ENCODE results near the gene TCFL5.

Gene TCFL5

DNA sequence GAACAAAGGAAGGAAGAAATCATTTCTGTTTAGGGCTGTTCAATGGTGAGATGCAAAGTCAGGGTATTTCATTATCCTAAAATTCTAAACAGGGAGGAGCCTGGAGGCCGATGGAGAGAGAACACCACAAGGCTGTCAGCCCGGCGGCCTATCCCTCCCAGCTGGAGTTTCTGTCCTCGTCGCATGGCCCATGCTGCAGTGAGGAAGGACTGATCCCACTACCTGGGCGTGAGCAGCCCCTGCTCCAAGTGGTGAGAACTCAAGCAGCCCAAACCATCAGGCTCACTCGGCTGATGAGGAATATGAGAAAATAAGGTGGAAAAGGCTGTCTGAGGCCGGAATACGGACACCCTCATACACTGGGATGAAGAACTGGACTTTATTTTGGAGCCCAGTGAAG, 33.9 kb upstream of the TCFL5 start:
- no CpG with 5 or more reads among the region's 9 CpGs for WGBS (ENCODE audit: insufficient coverage, insufficient read length)
- H3K36me3 ChIP-seq (ENCODE audit: control insufficient read depth, insufficient read depth, low read length), result peaks cover 30% of the 10 kb centered on the region

DNA sequence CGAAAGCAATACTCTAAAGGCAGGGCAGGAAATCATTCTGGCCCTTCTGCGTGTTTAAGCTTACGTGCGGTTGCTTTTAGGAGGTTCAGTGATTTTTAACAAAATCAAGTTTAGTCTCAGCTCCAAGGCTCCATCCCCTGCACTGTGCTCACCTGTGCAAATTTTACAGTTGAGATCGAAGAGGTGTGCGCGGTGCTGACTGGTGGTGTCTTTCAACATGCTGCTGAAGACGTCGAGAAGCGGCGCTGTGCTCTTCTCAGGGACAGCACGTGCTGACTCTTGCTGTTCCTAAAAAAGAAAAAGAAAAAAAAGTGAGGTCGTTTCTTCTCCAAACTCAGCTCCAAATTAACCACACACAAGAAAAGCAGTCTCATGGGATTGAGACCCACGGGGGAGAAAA, 32.6 kb upstream of the TCFL5 start:
- Histone ChIP-seq H3K27me3 (ENCODE audit: control insufficient read depth, insufficient read depth, low read length) (no peaks in the 10 kb centered on the region), H3K4me1 (ENCODE audit: control insufficient read depth, insufficient read depth, low read length) (no peaks in the 10 kb centered on the region; the same call in 1 of the 2 replicates), H3K27ac (ENCODE audit: low read length) (no peak overlapping the region), H3K4me3 (ENCODE audit: low read length) (no peak overlapping the region), H3K36me3 (ENCODE audit: control insufficient read depth, insufficient read depth, low read length) (peaks cover 39% of the 10 kb centered on the region), H3K9me3 (ENCODE audit: control insufficient read depth, insufficient read depth, low read length) (no peaks in the 10 kb centered on the region)
- no CpG with 5 or more reads among the region's 14 CpGs for WGBS (ENCODE audit: insufficient coverage, insufficient read length)
- DNase-seq (ENCODE audit: low read depth, low spot score), result no peak

More for the DNA sequence above, 33.9 kb upstream of the TCFL5 start:
- Histone ChIP-seq H3K27ac (ENCODE audit: low read length) (no peak overlapping the region), H3K9me3 (ENCODE audit: control insufficient read depth, insufficient read depth, low read length) (no peaks in the 10 kb centered on the region), H3K4me3 (ENCODE audit: low read length) (no peak overlapping the region), H3K4me1 (ENCODE audit: control insufficient read depth, insufficient read depth, low read length) (peaks cover 4% of the 10 kb centered on the region; the same call in 1 of the 2 replicates), H3K27me3 (ENCODE audit: control insufficient read depth, insufficient read depth, low read length) (no peaks in the 10 kb centered on the region)
- no peak for DNase-seq (ENCODE audit: low read depth, low spot score)

DNA sequence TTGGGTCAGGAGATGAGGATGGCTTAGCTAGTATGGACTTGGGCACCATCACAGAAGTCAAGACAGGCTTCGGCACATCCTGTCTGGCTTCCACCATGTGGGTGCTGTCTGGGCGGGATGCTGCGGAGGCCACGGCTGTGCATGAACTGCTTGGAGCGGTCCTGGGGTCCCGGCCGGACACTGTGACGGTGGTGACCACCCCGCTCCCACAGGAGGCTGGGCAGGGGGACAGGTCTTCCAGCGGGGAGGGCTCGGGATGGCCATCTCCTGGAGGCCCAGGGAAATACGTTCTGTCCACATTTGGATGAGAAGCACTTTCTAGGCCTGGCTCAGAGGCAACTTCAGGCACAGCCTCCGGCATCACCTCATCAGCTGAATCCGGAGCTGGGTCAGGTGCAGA, 32.1 kb upstream of the TCFL5 start:
- no CpG with 5 or more reads among the region's 14 CpGs for WGBS (ENCODE audit: insufficient coverage, insufficient read length)

DNA sequence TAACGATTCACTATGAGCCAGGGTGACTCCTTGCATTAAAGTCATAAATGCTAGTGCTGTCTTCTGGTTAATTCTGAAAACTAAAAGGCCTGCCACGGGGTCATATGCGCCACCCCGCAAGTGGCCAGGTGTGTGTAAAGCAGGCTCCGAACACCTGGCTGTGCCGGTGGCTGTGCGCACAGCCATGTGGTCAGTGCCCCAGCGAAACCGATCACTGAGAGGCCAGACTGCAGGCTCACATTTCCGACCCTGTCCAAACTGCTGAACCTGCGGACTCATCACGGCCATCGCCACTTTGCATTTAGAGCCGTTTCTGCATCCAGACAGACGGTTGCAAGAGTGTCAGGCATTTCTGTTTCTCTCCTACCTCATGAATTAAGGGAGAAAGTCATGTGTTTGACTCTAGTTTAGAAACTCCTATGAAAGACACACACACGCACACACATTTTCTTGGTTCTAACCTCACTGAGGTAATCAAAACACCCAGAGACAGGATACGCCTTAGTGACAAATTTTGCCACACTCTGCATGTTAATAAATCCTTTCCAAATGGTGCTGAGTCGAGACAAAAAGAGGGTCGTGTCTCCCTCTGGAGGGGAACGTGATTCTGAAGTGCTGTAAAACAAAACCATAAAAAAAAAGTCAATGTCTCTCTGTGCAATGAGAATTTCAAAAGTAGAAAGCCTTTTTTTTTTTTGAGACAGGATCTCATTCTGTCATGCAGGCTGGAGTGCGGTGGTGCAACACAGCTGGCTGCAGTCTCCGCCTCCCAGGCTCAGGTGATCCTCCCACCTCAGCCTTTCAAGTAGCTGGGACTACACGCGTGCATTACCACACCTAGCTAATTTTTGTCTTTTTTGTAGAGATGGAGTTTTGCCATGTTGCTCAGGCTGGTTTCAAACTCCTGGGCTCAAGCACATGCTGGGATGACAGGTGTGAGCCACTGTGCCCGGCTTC, 31.0 kb upstream of the TCFL5 start:
- Histone ChIP-seq H3K9me3 (ENCODE audit: control insufficient read depth, insufficient read depth, low read length) (no peaks in the 10 kb centered on the region), H3K36me3 (ENCODE audit: control insufficient read depth, insufficient read depth, low read length) (peaks cover 54% of the 10 kb centered on the region), H3K4me1 (ENCODE audit: control insufficient read depth, insufficient read depth, low read length) (no peaks in the 10 kb centered on the region), H3K27me3 (ENCODE audit: control insufficient read depth, insufficient read depth, low read length) (no peaks in the 10 kb centered on the region), H3K4me3 (ENCODE audit: low read length) (no peak overlapping the region), H3K27ac (ENCODE audit: low read length) (no peak overlapping the region)
- WGBS (ENCODE audit: insufficient coverage, insufficient read length), result no CpG with 5 or more reads among the region's 25 CpGs
- no peak for DNase-seq (ENCODE audit: low read depth, low spot score)

More for the DNA sequence above, 32.1 kb upstream of the TCFL5 start:
- Histone ChIP-seq H3K9me3 (ENCODE audit: control insufficient read depth, insufficient read depth, low read length) (no peaks in the 10 kb centered on the region), H3K27me3 (ENCODE audit: control insufficient read depth, insufficient read depth, low read length) (no peaks in the 10 kb centered on the region), H3K27ac (ENCODE audit: low read length) (no peak overlapping the region), H3K4me1 (ENCODE audit: control insufficient read depth, insufficient read depth, low read length) (no peaks in the 10 kb centered on the region), H3K4me3 (ENCODE audit: low read length) (no peak overlapping the region), H3K36me3 (ENCODE audit: control insufficient read depth, insufficient read depth, low read length) (peaks cover 44% of the 10 kb centered on the region)
- DNase-seq (ENCODE audit: low read depth, low spot score), result no peak

DNA sequence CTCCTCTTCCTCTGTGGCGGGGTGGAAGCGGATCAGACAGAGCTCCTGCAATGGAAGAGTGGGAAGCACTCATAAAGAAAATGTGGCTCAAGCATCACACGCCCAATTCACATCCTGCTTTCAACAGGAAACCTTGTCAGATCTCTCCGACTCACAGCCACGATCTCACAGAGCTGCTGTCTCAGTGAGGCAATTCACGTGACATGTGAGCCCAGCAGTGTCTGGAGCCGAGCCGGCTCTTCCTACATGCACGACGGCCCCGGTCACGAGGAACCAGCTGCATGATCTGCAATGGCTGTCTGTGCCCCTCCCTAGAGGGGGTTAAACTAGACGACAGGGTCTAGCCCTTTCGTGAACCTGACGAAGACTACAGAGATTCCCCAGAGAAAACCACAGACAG, 29.5 kb upstream of the TCFL5 start:
- Histone ChIP-seq H3K27ac (ENCODE audit: low read length) (no peak overlapping the region), H3K27me3 (ENCODE audit: control insufficient read depth, insufficient read depth, low read length) (no peaks in the 10 kb centered on the region), H3K4me1 (ENCODE audit: control insufficient read depth, insufficient read depth, low read length) (no peaks in the 10 kb centered on the region), H3K36me3 (ENCODE audit: control insufficient read depth, insufficient read depth, low read length) (peaks cover 50% of the 10 kb centered on the region), H3K9me3 (ENCODE audit: control insufficient read depth, insufficient read depth, low read length) (no peaks in the 10 kb centered on the region), H3K4me3 (ENCODE audit: low read length) (no peak overlapping the region)
- DNase-seq (ENCODE audit: low read depth, low spot score), result no peak
- no CpG with 5 or more reads among the region's 15 CpGs for WGBS (ENCODE audit: insufficient coverage, insufficient read length)

GRCh38 chr20:62890444-62890843, 28.8 kb upstream of the TCFL5 start:
- H3K4me3 ChIP-seq (ENCODE audit: low read length), result no peak overlapping the region

GRCh38 chr20:62889871-62890270, 28.2 kb upstream of the TCFL5 start:
- WGBS (ENCODE audit: insufficient coverage, insufficient read length), result no CpG with 5 or more reads among the region's 9 CpGs

More at GRCh38 chr20:62890444-62890843, 28.8 kb upstream of the TCFL5 start:
- WGBS (ENCODE audit: insufficient coverage, insufficient read length), result no CpG with 5 or more reads among the region's 7 CpGs
- no peaks in the 10 kb centered on the region for H3K9me3 ChIP-seq (ENCODE audit: control insufficient read depth, insufficient read depth, low read length)
- H3K36me3 ChIP-seq (ENCODE audit: control insufficient read depth, insufficient read depth, low read length), result peaks cover 48% of the 10 kb centered on the region
- no peak for DNase-seq (ENCODE audit: low read depth, low spot score)
- H3K4me1 ChIP-seq (ENCODE audit: control insufficient read depth, insufficient read depth, low read length), result peaks cover 3% of the 10 kb centered on the region; the same call in 1 of the 2 replicates
- no peaks in the 10 kb centered on the region for H3K27me3 ChIP-seq (ENCODE audit: control insufficient read depth, insufficient read depth, low read length)
- no peak overlapping the region for H3K27ac ChIP-seq (ENCODE audit: low read length)

DNA sequence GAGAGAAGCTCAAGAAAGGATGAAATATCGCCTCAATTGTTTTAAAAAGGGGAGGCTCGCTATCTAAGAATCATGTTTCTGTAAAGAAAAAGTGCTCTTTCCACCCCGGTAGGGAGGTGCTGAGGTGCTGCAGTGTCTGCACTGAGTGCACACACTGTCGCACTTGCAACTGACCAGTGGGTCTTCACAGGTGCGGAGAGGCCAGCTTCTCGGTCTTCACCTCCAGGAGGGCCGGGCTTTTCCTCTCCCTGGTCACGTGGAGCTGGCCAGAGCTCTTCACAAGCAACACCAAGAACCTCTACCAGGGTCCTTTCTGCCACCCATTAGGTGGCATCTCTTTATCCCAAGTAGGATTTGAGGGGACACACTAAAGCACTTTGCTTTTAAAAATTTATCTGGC, 27.8 kb upstream of the TCFL5 start:
- Histone ChIP-seq H3K27ac (ENCODE audit: low read length) (no peak overlapping the region), H3K9me3 (ENCODE audit: control insufficient read depth, insufficient read depth, low read length) (no peaks in the 10 kb centered on the region), H3K36me3 (ENCODE audit: control insufficient read depth, insufficient read depth, low read length) (peaks cover 47% of the 10 kb centered on the region), H3K4me1 (ENCODE audit: control insufficient read depth, insufficient read depth, low read length) (peaks cover 3% of the 10 kb centered on the region; the same call in 1 of the 2 replicates), H3K4me3 (ENCODE audit: low read length) (no peak overlapping the region), H3K27me3 (ENCODE audit: control insufficient read depth, insufficient read depth, low read length) (no peaks in the 10 kb centered on the region)
- no peak for DNase-seq (ENCODE audit: low read depth, low spot score)
- WGBS (ENCODE audit: insufficient coverage, insufficient read length), result no CpG with 5 or more reads among the region's 8 CpGs

More at GRCh38 chr20:62889871-62890270, 28.2 kb upstream of the TCFL5 start:
- no peaks in the 10 kb centered on the region for H3K27me3 ChIP-seq (ENCODE audit: control insufficient read depth, insufficient read depth, low read length)
- no peak overlapping the region for H3K27ac ChIP-seq (ENCODE audit: low read length)
- H3K4me3 ChIP-seq (ENCODE audit: low read length), result no peak overlapping the region
- no peaks in the 10 kb centered on the region for H3K9me3 ChIP-seq (ENCODE audit: control insufficient read depth, insufficient read depth, low read length)
- no peak for DNase-seq (ENCODE audit: low read depth, low spot score)
- H3K36me3 ChIP-seq (ENCODE audit: control insufficient read depth, insufficient read depth, low read length), result peaks cover 47% of the 10 kb centered on the region
- H3K4me1 ChIP-seq (ENCODE audit: control insufficient read depth, insufficient read depth, low read length), result peaks cover 3% of the 10 kb centered on the region; the same call in 1 of the 2 replicates

- no peak overlapping the region for H3K27ac ChIP-seq (ENCODE audit: low read length)
- peaks cover 3% of the 10 kb centered on the region; the same call in 1 of the 2 replicates for H3K4me1 ChIP-seq (ENCODE audit: control insufficient read depth, insufficient read depth, low read length)
- no CpG with 5 or more reads among the region's 17 CpGs for WGBS (ENCODE audit: insufficient coverage, insufficient read length)
- no peak for DNase-seq (ENCODE audit: low read depth, low spot score)
- peaks cover 47% of the 10 kb centered on the region for H3K36me3 ChIP-seq (ENCODE audit: control insufficient read depth, insufficient read depth, low read length)
- H3K9me3 ChIP-seq (ENCODE audit: control insufficient read depth, insufficient read depth, low read length), result no peaks in the 10 kb centered on the region
- no peaks in the 10 kb centered on the region for H3K27me3 ChIP-seq (ENCODE audit: control insufficient read depth, insufficient read depth, low read length)
- no peak overlapping the region for H3K4me3 ChIP-seq (ENCODE audit: low read length)
Measured at GRCh38 chr20:62888910-62889309, 27.3 kb upstream of the TCFL5 start.

DNA sequence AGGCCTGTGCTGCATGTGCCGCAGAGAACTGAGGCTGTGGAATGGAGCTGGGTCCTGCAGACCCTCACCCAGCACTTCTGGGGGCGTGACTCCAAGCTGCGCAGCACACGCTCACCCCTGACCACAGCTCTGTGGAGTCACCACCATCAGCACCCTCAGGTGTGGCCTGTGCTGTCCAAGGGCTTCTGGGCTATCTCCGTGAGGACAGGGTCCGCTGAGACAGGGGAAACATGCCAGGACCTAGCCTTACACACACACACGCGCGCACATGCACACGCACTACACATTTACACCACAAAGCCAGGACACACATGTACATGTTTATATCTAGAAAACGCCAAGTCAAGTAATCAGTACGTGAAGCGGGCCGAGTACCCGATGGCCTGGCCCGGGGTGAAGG, 26.8 kb upstream of the TCFL5 start:
- Histone ChIP-seq H3K4me1 (ENCODE audit: control insufficient read depth, insufficient read depth, low read length) (peaks cover 3% of the 10 kb centered on the region; the same call in 1 of the 2 replicates), H3K9me3 (ENCODE audit: control insufficient read depth, insufficient read depth, low read length) (no peaks in the 10 kb centered on the region), H3K36me3 (ENCODE audit: control insufficient read depth, insufficient read depth, low read length) (peaks cover 43% of the 10 kb centered on the region), H3K4me3 (ENCODE audit: low read length) (no peak overlapping the region), H3K27me3 (ENCODE audit: control insufficient read depth, insufficient read depth, low read length) (no peaks in the 10 kb centered on the region), H3K27ac (ENCODE audit: low read length) (no peak overlapping the region)
- WGBS (ENCODE audit: insufficient coverage, insufficient read length), result no CpG with 5 or more reads among the region's 16 CpGs
- DNase-seq (ENCODE audit: low read depth, low spot score), result no peak
